WTC11 (cell line): Measurements from ENCODE around the gene PINK1. TPM values are rescaled to one million over a fixed set of nuclear protein-coding genes. Genes with fewer than 3 reads are reported as not detected.

Experiments used
- ATAC-seq: fragments of 200-7000 bp; cut with Tn5 transposase; 2 replicates; pipeline ENCODE4 v1.10.0; 2021; ENCODE audit warnings: mild to moderate bottlenecking, moderate library complexity
- CTCF ChIA-PET: fragments of 300-600 bp; sonication (Branson Sonifier 250); formaldehyde crosslinking; loops from one replicate; lab custom pipeline; 2021; ENCODE audit warnings: antibody characterized with exemption; lab: Charles Lee
- POLR2A ChIA-PET: fragments of 350-600 bp; sonication (Branson Sonifier 250); formaldehyde crosslinking; loops from one replicate; lab custom pipeline; 2021; ENCODE audit warnings: antibody characterized with exemption; lab: Charles Lee
- DNase-seq: peaks from one replicate; pipeline ENCODE4 v3.0.0; 2021; ENCODE audit warnings: low spot score
- H3K27ac Mint-ChIP-seq: 2 replicates; pipeline ENCODE4 v1.8.0; 2021; ENCODE audit warnings: mixed read lengths
- H3K27me3 Mint-ChIP-seq: 2 replicates; pipeline ENCODE4 v1.8.0; 2021; ENCODE audit warnings: low read depth, mild to moderate bottlenecking, moderate library complexity, mixed read lengths
- H3K36me3 Mint-ChIP-seq: 2 replicates; pipeline ENCODE4 v1.8.0; 2021; ENCODE audit warnings: mixed read lengths
- H3K4me1 Mint-ChIP-seq: 2 replicates; pipeline ENCODE4 v1.8.0; 2022; ENCODE audit warnings: mixed read lengths
- H3K4me3 Mint-ChIP-seq: 2 replicates; pipeline ENCODE4 v1.8.0; 2021; ENCODE audit warnings: mild to moderate bottlenecking, moderate library complexity, mixed read lengths
- H3K9me3 Mint-ChIP-seq: 2 replicates; pipeline ENCODE4 v1.8.0; 2021; ENCODE audit warnings: mixed read lengths
- CBFB ChIP-seq: sonication (generic); formaldehyde crosslinking; IDR thresholded peaks from 2 replicates; pipeline ENCODE4 v1.8.1; 2022; ENCODE audit warnings: mild to moderate bottlenecking, low read depth, missing genetic modification reagents
- CREM ChIP-seq: sonication (generic); formaldehyde crosslinking; IDR thresholded peaks from 2 replicates; pipeline ENCODE4 v1.8.1; 2022; ENCODE audit warnings: mild to moderate bottlenecking, missing genetic modification reagents, moderate library complexity
- FOXP1 ChIP-seq: sonication (generic); formaldehyde crosslinking; IDR thresholded peaks from 2 replicates; pipeline ENCODE4 v1.8.0; 2022; ENCODE audit warnings: missing genetic modification reagents, mild to moderate bottlenecking, moderate library complexity, borderline replicate concordance
- GTF2I ChIP-seq: fragments of 250-450 bp; sonication (Bioruptor Pico); conservative IDR thresholded peaks from 2 replicates; pipeline ENCODE4 v1.4.0; 2021; ENCODE audit warnings: mild to moderate bottlenecking
- IRF2 ChIP-seq: sonication (generic); formaldehyde crosslinking; IDR thresholded peaks from 2 replicates; pipeline ENCODE4 v1.8.0; 2022; ENCODE audit warnings: low read depth, missing genetic modification reagents, borderline replicate concordance
- JUN ChIP-seq: sonication (generic); formaldehyde crosslinking; IDR thresholded peaks from 2 replicates; pipeline ENCODE4 v1.8.0; 2023; ENCODE audit warnings: mild to moderate bottlenecking, missing genetic modification reagents
- SMAD3 ChIP-seq: sonication (generic); formaldehyde crosslinking; IDR thresholded peaks from 2 replicates; pipeline ENCODE4 v1.8.0; 2022; ENCODE audit warnings: missing genetic modification reagents, mild to moderate bottlenecking, borderline replicate concordance
- TP53 ChIP-seq: sonication (generic); formaldehyde crosslinking; IDR thresholded peaks from 2 replicates; pipeline ENCODE4 v1.8.1; 2023; ENCODE audit warnings: mild to moderate bottlenecking, missing genetic modification reagents
- ZNF121 ChIP-seq: sonication (generic); formaldehyde crosslinking; IDR thresholded peaks from 2 replicates; pipeline ENCODE4 v1.8.0; 2023; ENCODE audit warnings: missing genetic modification reagents
- ZNF232 ChIP-seq: sonication (generic); formaldehyde crosslinking; IDR thresholded peaks from 2 replicates; pipeline ENCODE4 v1.8.0; 2022; ENCODE audit warnings: mild to moderate bottlenecking, missing genetic modification reagents
- total RNA-seq: library from RNA; stranded (reverse); gene quantifications from 3 replicates; pipeline ENCODE4 v1.2.3, GENCODE V29; 2021
- TF ChIP-seq, protein P1 (sequence below): fragments of 200-600 bp; IDR thresholded peaks from 2 replicates; pipeline ENCODE4 v1.8.0; 2022; ENCODE audit warnings: antibody characterized with exemption
- TF ChIP-seq, protein P2 (sequence below): fragments of 250-450 bp; sonication (Bioruptor Pico); conservative IDR thresholded peaks from 2 replicates; pipeline ENCODE4 v1.9.0; 2021; ENCODE audit warnings: mild to moderate bottlenecking
- TF ChIP-seq, protein P3 (sequence below): sonication (generic); formaldehyde crosslinking; IDR thresholded peaks from 2 replicates; pipeline ENCODE4 v1.8.1; 2023; ENCODE audit warnings: mild to moderate bottlenecking, moderate library complexity, missing genetic modification reagents

PINK1 gene
- total RNA-seq, 1 experiment from 2014 or later = 47.7 TPM

DNA sequence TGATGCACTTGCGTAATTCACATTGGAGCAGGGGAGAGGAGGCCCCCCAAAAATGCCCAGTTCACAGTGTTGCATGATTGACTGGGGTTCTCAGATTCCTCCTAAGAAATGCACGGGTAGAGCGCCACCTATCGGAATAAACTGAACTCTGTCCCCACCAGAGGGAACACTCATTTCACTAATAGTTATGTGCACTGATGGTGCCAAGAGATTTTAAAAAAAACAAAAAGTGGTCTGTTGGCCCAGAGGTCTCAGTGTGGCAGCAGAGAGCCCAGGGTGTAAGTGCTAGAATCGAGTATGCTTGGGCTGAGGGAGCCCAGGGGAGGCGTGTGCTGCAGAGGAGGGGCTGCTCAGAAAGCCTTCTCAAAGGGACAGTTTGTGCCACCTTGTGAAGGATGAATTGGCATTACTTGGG lies 6.9 kb downstream of the PINK1 start:
- CTCF ChIA-PET = interaction anchor here (1.1 to 3.5 kb wide), 3 partner anchors 65 to 88 kb away, joined by 5 to 37 read pairs (median 6); partner anchors contain the start of gene FAM43B
- H3K36me3 Mint-ChIP-seq = peaks cover 6% of the 10 kb centered on the region; the same call in 1 of the 2 replicates
- POLR2A ChIA-PET = no interaction called here
- no peaks in the 10 kb centered on the region; the same call in 1 of the 2 replicates for H3K27me3 Mint-ChIP-seq
- peak; percentile 64 for DNase-seq
- TF ChIP-seq, protein P1, sequence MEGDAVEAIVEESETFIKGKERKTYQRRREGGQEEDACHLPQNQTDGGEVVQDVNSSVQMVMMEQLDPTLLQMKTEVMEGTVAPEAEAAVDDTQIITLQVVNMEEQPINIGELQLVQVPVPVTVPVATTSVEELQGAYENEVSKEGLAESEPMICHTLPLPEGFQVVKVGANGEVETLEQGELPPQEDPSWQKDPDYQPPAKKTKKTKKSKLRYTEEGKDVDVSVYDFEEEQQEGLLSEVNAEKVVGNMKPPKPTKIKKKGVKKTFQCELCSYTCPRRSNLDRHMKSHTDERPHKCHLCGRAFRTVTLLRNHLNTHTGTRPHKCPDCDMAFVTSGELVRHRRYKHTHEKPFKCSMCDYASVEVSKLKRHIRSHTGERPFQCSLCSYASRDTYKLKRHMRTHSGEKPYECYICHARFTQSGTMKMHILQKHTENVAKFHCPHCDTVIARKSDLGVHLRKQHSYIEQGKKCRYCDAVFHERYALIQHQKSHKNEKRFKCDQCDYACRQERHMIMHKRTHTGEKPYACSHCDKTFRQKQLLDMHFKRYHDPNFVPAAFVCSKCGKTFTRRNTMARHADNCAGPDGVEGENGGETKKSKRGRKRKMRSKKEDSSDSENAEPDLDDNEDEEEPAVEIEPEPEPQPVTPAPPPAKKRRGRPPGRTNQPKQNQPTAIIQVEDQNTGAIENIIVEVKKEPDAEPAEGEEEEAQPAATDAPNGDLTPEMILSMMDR = peak; percentile 88
- TF ChIP-seq CREM (CRISPR knock-in tag) = no peak
- TF ChIP-seq IRF2 (CRISPR knock-in tag) = no peak
- TF ChIP-seq, all 79 proteins: peak for 1
- H3K9me3 Mint-ChIP-seq = no peaks in the 10 kb centered on the region
- no peak overlapping the region for H3K4me3 Mint-ChIP-seq
- peaks cover 16% of the 10 kb centered on the region for H3K4me1 Mint-ChIP-seq
- H3K27ac Mint-ChIP-seq = peak overlapping the region; percentile 74; the same call in 1 of the 2 replicates
- ATAC-seq = peak; percentile 59

DNA sequence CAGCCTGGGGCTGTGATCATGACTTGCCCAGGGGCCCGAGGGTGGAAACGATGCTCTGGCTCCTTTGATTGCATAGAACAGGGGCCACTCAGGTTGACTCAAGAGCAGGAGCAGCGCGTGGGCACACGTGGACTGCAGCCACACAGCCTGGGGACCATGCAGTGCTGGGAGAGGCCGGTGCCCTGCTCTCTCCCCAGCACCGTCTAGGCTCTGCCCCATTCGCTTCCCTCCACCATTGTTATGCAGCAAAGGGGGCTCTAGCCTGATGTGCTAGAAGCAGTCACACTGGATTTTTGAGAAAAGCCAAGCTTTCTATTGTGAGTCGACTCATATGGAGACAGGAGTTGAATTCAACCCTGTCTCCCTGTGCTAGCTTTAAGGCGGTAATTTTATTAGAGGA lies 8.7 kb downstream of the PINK1 start:
- POLR2A ChIA-PET = interaction anchor here (1.0 kb wide), 1 partner anchor 99 kb away, joined by 3 read pairs; no protein-coding TSS in a partner anchor
- Mint-ChIP-seq H3K27ac (peak overlapping the region; percentile 67), H3K4me3 (no peak overlapping the region), H3K27me3 (no peaks in the 10 kb centered on the region; the same call in 1 of the 2 replicates), H3K36me3 (peaks cover 6% of the 10 kb centered on the region; the same call in 1 of the 2 replicates), H3K9me3 (no peaks in the 10 kb centered on the region), H3K4me1 (peaks cover 14% of the 10 kb centered on the region)
- CTCF ChIA-PET = interaction anchor here (0.5 to 3.5 kb wide), 10 partner anchors 8 to 543 kb away, joined by 3 to 37 read pairs (median 3); partner anchors contain the start of genes DDOST, PINK1 and SH2D5
- ATAC-seq = peak; percentile 73
- no peak for DNase-seq
- TF ChIP-seq, protein P2, sequence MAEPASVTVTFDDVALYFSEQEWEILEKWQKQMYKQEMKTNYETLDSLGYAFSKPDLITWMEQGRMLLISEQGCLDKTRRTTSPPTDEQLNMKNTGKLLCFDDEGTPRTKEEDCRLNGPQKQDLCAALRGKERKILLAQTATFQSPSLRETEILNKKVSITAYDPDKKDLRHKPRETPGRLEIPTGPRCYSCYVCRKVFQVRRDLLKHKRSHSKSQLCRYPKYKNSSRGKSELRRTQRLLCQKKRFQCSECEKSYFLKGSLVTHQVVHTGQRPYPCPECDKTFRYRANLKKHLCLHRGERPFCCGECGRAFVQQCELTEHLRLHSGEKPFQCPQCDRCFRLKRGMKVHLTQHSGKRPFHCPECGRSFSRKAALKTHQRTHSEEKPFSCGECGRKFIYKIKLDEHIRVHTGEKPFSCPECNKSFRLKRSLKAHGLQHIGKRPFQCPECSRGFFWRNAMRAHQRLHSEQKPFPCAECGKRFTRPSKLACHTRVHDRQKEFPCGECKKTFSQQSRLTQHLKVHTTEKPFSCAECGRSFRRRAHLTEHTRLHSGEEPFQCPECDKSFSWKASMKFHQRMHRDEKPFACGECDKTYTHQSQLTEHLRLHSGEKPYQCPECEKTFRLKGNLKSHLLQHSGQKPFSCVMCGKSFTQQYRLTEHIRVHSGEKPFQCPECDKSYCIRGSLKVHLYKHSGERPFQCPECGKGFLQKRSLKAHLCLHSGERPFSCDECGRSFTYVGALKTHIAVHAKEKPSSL (CRISPR knock-in tag) = no peak
- TF ChIP-seq ZNF121 (CRISPR knock-in tag) = no peak
- TF ChIP-seq IRF2 (CRISPR knock-in tag) = no peak
- TF ChIP-seq ZNF232 = no peak
- TF ChIP-seq JUN (CRISPR knock-in tag) = no peak

DNA sequence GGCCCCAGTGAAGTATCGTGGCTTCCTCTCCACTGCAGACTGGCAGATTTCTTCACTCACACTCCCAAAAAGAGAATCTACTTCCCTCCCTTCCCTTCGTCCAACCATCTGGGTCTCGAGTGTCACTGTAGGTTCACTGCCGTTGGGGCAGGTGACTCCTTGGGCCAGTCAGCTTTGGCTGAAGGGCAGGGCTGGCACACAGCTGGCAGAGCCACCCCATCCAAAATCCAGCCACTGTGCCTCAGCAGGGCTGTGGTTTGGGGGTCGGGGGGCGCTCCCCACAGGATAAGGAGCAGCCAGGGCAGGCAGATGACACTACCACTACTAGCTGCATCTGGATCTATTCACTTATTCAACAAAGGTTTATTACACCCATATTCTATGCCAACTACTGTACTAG lies 9.8 kb downstream of the PINK1 start:
- Mint-ChIP-seq H3K9me3 (no peaks in the 10 kb centered on the region), H3K27me3 (no peaks in the 10 kb centered on the region; the same call in 1 of the 2 replicates), H3K4me1 (peaks cover 14% of the 10 kb centered on the region), H3K36me3 (peaks cover 6% of the 10 kb centered on the region; the same call in 1 of the 2 replicates), H3K27ac (0 out of 2 replicates have a peak overlapping the region, but pooled peaks have one; percentile 7), H3K4me3 (no peak overlapping the region)
- TF ChIP-seq TP53 (CRISPR knock-in tag) (no peak), SMAD3 (CRISPR knock-in tag) (no peak), GTF2I (CRISPR knock-in tag) (no peak), FOXP1 (CRISPR knock-in tag) (no peak), CBFB (CRISPR knock-in tag) (no peak)
- TF ChIP-seq, protein P3, sequence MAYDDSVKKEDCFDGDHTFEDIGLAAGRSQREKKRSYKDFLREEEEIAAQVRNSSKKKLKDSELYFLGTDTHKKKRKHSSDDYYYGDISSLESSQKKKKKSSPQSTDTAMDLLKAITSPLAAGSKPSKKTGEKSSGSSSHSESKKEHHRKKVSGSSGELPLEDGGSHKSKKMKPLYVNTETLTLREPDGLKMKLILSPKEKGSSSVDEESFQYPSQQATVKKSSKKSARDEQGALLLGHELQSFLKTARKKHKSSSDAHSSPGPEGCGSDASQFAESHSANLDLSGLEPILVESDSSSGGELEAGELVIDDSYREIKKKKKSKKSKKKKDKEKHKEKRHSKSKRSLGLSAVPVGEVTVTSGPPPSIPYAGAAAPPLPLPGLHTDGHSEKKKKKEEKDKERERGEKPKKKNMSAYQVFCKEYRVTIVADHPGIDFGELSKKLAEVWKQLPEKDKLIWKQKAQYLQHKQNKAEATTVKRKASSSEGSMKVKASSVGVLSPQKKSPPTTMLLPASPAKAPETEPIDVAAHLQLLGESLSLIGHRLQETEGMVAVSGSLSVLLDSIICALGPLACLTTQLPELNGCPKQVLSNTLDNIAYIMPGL (CRISPR knock-in tag) = no peak
- POLR2A ChIA-PET = no interaction called here
- CTCF ChIA-PET = interaction anchor here (1.1 to 3.5 kb wide), 2 partner anchors 54 to 69 kb away, joined by 4 to 37 read pairs; no protein-coding TSS in a partner anchor
- ATAC-seq (no peak), DNase-seq (no peak)
